ENCODE data around the gene NTRK3.

NTRK3 gene

DNA sequence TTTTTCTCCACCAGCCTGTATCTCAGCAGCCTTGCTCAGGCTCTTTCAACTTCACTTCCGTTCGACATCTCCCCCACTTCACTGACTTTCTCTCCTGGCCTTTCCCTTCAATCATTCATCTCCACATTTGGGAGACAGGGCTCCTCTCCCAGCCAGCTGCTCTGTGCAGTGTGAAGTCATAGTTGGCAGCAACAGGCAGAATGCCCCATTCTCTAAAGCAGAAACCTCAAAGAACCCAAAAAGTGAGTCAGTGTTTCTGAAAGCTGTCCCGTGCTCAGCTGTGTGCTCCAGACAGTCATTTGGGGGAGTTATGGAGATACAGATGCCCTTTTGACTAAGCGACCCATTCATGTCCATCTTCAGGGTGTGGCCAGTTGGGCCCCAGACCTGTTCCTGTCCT is 54.3 kb downstream of the NTRK3 start:
- TF ChIP-seq L3MBTL2 (conservative IDR thresholded peaks at IDR 0.05) = no peak
- TF ChIP-seq SUZ12 (IDR thresholded peaks at IDR 0.05) = no peak
- TF ChIP-seq ARNT (IDR thresholded peaks at IDR 0.05) = no peak
- no peak for TF ChIP-seq LEF1 (IDR thresholded peaks at IDR 0.05; ENCODE audit: borderline replicate concordance)
- TF ChIP-seq, protein P1, sequence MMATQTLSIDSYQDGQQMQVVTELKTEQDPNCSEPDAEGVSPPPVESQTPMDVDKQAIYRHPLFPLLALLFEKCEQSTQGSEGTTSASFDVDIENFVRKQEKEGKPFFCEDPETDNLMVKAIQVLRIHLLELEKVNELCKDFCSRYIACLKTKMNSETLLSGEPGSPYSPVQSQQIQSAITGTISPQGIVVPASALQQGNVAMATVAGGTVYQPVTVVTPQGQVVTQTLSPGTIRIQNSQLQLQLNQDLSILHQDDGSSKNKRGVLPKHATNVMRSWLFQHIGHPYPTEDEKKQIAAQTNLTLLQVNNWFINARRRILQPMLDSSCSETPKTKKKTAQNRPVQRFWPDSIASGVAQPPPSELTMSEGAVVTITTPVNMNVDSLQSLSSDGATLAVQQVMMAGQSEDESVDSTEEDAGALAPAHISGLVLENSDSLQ (IDR thresholded peaks at IDR 0.05) = no peak
- no peak for TF ChIP-seq FOXM1 (IDR thresholded peaks at IDR 0.05; ENCODE audit: borderline replicate concordance)
- TF ChIP-seq FOXK2 (IDR thresholded peaks at IDR 0.05) = no peak
- TF ChIP-seq NFRKB (IDR thresholded peaks at IDR 0.05) = no peak
- no peak for TF ChIP-seq FOXA1 (IDR thresholded peaks at IDR 0.05)
- ChIA-PET CTCF (no interaction called here), POLR2A (no interaction called here)
- DNase-seq (ENCODE audit: extremely low spot score) = no peak

DNA sequence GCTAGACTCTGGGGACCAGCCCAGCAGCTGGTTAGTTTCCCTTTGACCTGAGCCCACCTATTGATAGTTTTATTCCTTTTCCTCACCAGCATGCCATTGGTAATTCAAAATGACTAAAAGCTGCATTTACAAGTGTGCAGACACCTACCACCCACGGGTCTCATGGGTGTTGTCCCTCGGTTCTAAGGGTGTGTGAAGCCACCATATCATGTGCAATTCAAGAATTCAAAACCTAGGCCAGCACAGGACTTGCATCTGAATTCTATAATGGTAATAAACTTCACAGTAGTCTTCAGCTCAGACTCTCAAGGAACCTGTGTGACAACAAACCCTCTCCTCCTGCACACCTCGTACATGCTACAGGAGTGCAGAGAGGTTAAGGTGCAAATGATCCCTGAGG is 55.3 kb downstream of the NTRK3 start:
- TF ChIP-seq HDGF (IDR thresholded peaks at IDR 0.05; ENCODE audit: borderline replicate concordance) (no peak), ARNT (IDR thresholded peaks at IDR 0.05) (no peak), NFRKB (IDR thresholded peaks at IDR 0.05) (no peak), FOXA1 (IDR thresholded peaks at IDR 0.05) (no peak), FOXM1 (IDR thresholded peaks at IDR 0.05; ENCODE audit: borderline replicate concordance) (no peak), SUZ12 (IDR thresholded peaks at IDR 0.05) (no peak), LEF1 (IDR thresholded peaks at IDR 0.05; ENCODE audit: borderline replicate concordance) (no peak), TARDBP (IDR thresholded peaks at IDR 0.05) (no peak), CTBP1 (IDR thresholded peaks at IDR 0.05; ENCODE audit: borderline replicate concordance) (no peak), FOXK2 (IDR thresholded peaks at IDR 0.05) (no peak), ZNF384 (IDR thresholded peaks at IDR 0.05) (no peak), BHLHE40 (IDR thresholded peaks at IDR 0.05; ENCODE audit: borderline replicate concordance) (no peak), L3MBTL2 (conservative IDR thresholded peaks at IDR 0.05) (no peak), SP1 (IDR thresholded peaks at IDR 0.05) (no peak)
- TF ChIP-seq, protein P1 (IDR thresholded peaks at IDR 0.05) = no peak
- no peak for DNase-seq (ENCODE audit: extremely low spot score)
- POLR2A ChIA-PET = no interaction called here
- CTCF ChIA-PET = interaction anchor here (0.8 kb wide), 1 partner anchor 131 kb away, joined by 3 read pairs; no protein-coding TSS in a partner anchor

GRCh38 chr15:88196961-88197360 is 59.6 kb downstream of the NTRK3 start:
- POLR2A ChIA-PET = no interaction called here

GRCh38 chr15:88194162-88194561 is 62.4 kb downstream of the NTRK3 start:
- no peak for DNase-seq (ENCODE audit: extremely low spot score)
- ChIA-PET CTCF (interaction anchor here (0.7 to 0.8 kb wide), 2 partner anchors 17 to 21 kb away, joined by 3 read pairs; no protein-coding TSS in a partner anchor), POLR2A (no interaction called here)
- TF ChIP-seq TARDBP (IDR thresholded peaks at IDR 0.05) (no peak), HDGF (IDR thresholded peaks at IDR 0.05; ENCODE audit: borderline replicate concordance) (no peak), FOXK2 (IDR thresholded peaks at IDR 0.05) (no peak), CTBP1 (IDR thresholded peaks at IDR 0.05; ENCODE audit: borderline replicate concordance) (no peak), ZNF384 (IDR thresholded peaks at IDR 0.05) (no peak), FOXA1 (IDR thresholded peaks at IDR 0.05) (no peak), SUZ12 (IDR thresholded peaks at IDR 0.05) (no peak), LEF1 (IDR thresholded peaks at IDR 0.05; ENCODE audit: borderline replicate concordance) (no peak), L3MBTL2 (conservative IDR thresholded peaks at IDR 0.05) (no peak)

More at GRCh38 chr15:88196961-88197360, 59.6 kb downstream of the NTRK3 start:
- CTCF ChIA-PET = no interaction called here
- no peak for DNase-seq (ENCODE audit: extremely low spot score)
- 0 out of 2 replicates have a peak, but pooled peaks have one; percentile 5 for TF ChIP-seq ZNF384 (IDR thresholded peaks at IDR 0.05)
- TF ChIP-seq BHLHE40 (IDR thresholded peaks at IDR 0.05; ENCODE audit: borderline replicate concordance) = no peak

DNA sequence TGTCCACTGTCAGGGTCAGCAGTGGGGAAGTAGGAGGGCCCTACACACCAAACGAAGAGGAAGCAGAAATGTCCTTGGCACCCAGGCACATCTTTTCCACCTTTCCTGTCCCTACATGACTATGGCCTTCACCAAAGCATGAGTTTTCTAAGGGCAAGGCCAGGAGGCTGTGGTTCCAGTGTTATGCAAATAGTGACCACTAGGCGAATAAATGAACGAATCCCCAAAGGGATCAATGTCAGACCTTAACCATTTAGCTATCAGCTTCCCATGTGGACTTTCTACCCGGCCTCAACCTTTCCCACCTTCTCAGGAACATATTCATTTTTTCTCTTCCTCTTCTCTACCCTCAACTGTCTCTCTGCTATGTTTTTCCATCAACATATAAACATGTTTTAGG is 63.1 kb downstream of the NTRK3 start:
- DNase-seq (ENCODE audit: extremely low spot score) = peak; percentile 27
- CTCF ChIA-PET = interaction anchor here (0.7 to 0.8 kb wide), 2 partner anchors 16 to 23 kb away, joined by 3 read pairs; no protein-coding TSS in a partner anchor
- POLR2A ChIA-PET = no interaction called here

DNA sequence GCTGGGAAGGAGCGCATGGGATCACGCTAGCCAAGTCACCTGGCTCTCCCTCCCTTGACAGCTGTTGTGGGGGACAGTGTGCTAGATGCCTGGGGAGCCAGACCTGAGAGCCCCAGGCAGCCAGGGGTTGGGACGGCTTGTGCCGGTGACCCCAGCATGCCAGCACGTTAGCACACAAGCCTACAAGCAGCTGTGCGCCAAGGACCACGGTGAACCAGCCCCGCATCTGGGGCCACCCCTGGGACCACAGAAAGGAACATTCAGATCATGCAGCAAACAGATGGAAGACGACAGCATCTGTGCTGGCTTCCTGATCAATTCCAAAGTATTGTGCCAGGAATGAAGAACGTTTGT is 64.8 kb downstream of the NTRK3 start:
- no peak for DNase-seq (ENCODE audit: extremely low spot score)
- no peak for TF ChIP-seq FOXA1 (IDR thresholded peaks at IDR 0.05)
- no peak for TF ChIP-seq LEF1 (IDR thresholded peaks at IDR 0.05; ENCODE audit: borderline replicate concordance)
- no peak for TF ChIP-seq NFRKB (IDR thresholded peaks at IDR 0.05)
- no peak for TF ChIP-seq CTBP1 (IDR thresholded peaks at IDR 0.05; ENCODE audit: borderline replicate concordance)
- no peak for TF ChIP-seq ZNF384 (IDR thresholded peaks at IDR 0.05)
- TF ChIP-seq HDGF (IDR thresholded peaks at IDR 0.05; ENCODE audit: borderline replicate concordance) = no peak
- no peak for TF ChIP-seq ARNT (IDR thresholded peaks at IDR 0.05)
- TF ChIP-seq ELF4 (IDR thresholded peaks at IDR 0.05) = no peak
- TF ChIP-seq SP1 (IDR thresholded peaks at IDR 0.05) = no peak
- TF ChIP-seq FOXK2 (IDR thresholded peaks at IDR 0.05) = no peak
- TF ChIP-seq SUZ12 (IDR thresholded peaks at IDR 0.05) = no peak
- no peak for TF ChIP-seq TARDBP (IDR thresholded peaks at IDR 0.05)
- TF ChIP-seq FOXM1 (IDR thresholded peaks at IDR 0.05; ENCODE audit: borderline replicate concordance) = no peak
- no peak for TF ChIP-seq BHLHE40 (IDR thresholded peaks at IDR 0.05; ENCODE audit: borderline replicate concordance)
- TF ChIP-seq L3MBTL2 (conservative IDR thresholded peaks at IDR 0.05) = no peak
- CTCF ChIA-PET = no interaction called here
- POLR2A ChIA-PET = no interaction called here

More for the DNA sequence above, 63.1 kb downstream of the NTRK3 start:
- TF ChIP-seq BHLHE40 (IDR thresholded peaks at IDR 0.05; ENCODE audit: borderline replicate concordance) (no peak), L3MBTL2 (conservative IDR thresholded peaks at IDR 0.05) (no peak), CTBP1 (IDR thresholded peaks at IDR 0.05; ENCODE audit: borderline replicate concordance) (no peak), FOXA1 (IDR thresholded peaks at IDR 0.05) (no peak), LEF1 (IDR thresholded peaks at IDR 0.05; ENCODE audit: borderline replicate concordance) (no peak), SP1 (IDR thresholded peaks at IDR 0.05) (no peak), ARNT (IDR thresholded peaks at IDR 0.05) (no peak), NFRKB (IDR thresholded peaks at IDR 0.05) (no peak)

GRCh38 chr15:88190232-88190631 is 66.3 kb downstream of the NTRK3 start:
- ChIA-PET CTCF (no interaction called here), POLR2A (interaction anchor here (0.5 kb wide), 1 partner anchor 65 kb away, joined by 3 read pairs; no protein-coding TSS in a partner anchor)
- TF ChIP-seq FOXK2 (IDR thresholded peaks at IDR 0.05) (no peak), HDGF (IDR thresholded peaks at IDR 0.05; ENCODE audit: borderline replicate concordance) (no peak), SUZ12 (IDR thresholded peaks at IDR 0.05) (no peak), ARNT (IDR thresholded peaks at IDR 0.05) (no peak), NFRKB (IDR thresholded peaks at IDR 0.05) (no peak), LEF1 (IDR thresholded peaks at IDR 0.05; ENCODE audit: borderline replicate concordance) (no peak), FOXM1 (IDR thresholded peaks at IDR 0.05; ENCODE audit: borderline replicate concordance) (no peak), L3MBTL2 (conservative IDR thresholded peaks at IDR 0.05) (no peak), FOXA1 (IDR thresholded peaks at IDR 0.05) (no peak), CTBP1 (IDR thresholded peaks at IDR 0.05; ENCODE audit: borderline replicate concordance) (no peak), BHLHE40 (IDR thresholded peaks at IDR 0.05; ENCODE audit: borderline replicate concordance) (no peak), ELF4 (IDR thresholded peaks at IDR 0.05) (no peak), TARDBP (IDR thresholded peaks at IDR 0.05) (no peak), SP1 (IDR thresholded peaks at IDR 0.05) (no peak), ZNF384 (IDR thresholded peaks at IDR 0.05) (no peak)
- TF ChIP-seq, protein P1 (IDR thresholded peaks at IDR 0.05) = no peak
- DNase-seq (ENCODE audit: extremely low spot score) = no peak

Measured in HEK293T (cell line).